HG03571 (cell line): ENCODE data around the gene PCDHA4.
"Not testable (repeated sequence)": the region's sequence is repeated elsewhere in the genome, so short reads cannot be mapped to it uniquely, and the experiment has no call there.

Source experiments
- ATAC-seq: cut with Tn5 transposase; IDR thresholded peaks from one replicate; pipeline ENCODE4 v1.9.1; 2021; ENCODE audit not compliant: unreplicated experiment

Gene PCDHA4

GRCh38 chr5:140806834-140807775 is at the start of gene PCDHA4:
TSS of gene PCDHA4 (plus strand) at chr5:140807068.
- ATAC-seq = no peak

DNA sequence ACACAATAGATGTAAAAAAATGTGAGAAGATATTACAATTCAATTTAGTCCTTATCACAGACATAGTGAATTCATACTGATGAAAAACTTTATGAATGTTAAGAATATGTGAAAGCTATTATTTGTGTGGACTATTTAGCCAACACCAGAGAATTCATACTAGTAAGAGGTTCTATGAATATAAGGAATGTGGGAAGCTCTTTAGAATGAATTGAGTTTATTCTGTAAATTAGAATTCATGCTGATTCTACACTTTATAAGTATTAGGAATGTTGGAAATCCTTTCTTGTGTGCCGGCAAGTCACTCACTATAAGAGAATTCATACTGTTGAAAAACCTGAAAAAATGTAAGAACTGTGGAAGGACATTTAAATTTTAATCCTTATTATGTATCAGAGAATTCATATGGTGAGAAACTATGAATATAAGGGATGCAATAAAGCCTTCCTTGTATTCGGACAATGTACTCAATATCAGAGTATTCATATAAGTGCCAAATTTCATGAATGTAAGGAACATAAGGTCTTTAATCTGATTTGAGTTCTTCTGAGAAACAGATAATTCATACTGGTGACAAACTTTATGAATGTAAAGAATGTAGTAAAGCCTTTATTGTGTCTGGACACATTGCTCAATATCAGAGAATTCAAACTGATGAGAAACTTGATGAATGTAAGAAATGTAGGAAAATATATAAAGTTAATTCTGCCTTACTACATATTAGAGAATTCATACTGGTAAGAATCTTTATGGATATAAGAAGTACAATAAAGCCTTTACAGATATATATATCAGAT is 42.5 kb upstream of the PCDHA4 start:
- ATAC-seq = no peak

DNA sequence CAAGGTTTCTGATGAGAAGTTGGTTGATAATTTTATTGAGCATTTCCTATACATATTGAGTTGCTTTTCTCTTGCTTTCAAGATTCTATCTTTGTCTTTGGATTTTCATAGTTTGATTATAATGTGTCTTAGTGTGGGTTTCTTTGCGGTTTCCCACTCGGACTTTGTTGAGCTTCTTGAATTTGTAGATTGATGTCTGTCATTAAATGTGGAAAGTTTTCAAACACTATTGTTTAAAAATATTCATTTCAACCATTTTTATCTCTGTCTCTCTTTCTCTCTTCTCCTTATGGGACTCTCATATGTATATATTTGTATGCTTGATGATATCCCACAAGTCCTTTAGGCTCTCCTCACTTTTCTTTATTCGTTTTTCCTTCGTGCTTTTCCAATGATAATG is 39.4 kb upstream of the PCDHA4 start:
- no peak for ATAC-seq

- no peak for ATAC-seq
These were observed 26.4 kb upstream of the PCDHA4 start for GRCh38 chr5:140780512-140780911.

GRCh38 chr5:140785905-140786686 is 20.8 kb upstream of the PCDHA4 start, which contains the start of gene PCDHA1:
TSS of gene PCDHA1 (plus strand) at chr5:140786140.
- ATAC-seq = no peak

- not testable (repeated sequence) for ATAC-seq
These were observed 19.4 kb upstream of the PCDHA4 start for GRCh38 chr5:140787422-140787821.

GRCh38 chr5:140787849-140788504 is 18.9 kb upstream of the PCDHA4 start:
- not testable (repeated sequence) for ATAC-seq

- ATAC-seq = no peak
These were observed 15.8 kb upstream of the PCDHA4 start for GRCh38 chr5:140791089-140791488.

DNA sequence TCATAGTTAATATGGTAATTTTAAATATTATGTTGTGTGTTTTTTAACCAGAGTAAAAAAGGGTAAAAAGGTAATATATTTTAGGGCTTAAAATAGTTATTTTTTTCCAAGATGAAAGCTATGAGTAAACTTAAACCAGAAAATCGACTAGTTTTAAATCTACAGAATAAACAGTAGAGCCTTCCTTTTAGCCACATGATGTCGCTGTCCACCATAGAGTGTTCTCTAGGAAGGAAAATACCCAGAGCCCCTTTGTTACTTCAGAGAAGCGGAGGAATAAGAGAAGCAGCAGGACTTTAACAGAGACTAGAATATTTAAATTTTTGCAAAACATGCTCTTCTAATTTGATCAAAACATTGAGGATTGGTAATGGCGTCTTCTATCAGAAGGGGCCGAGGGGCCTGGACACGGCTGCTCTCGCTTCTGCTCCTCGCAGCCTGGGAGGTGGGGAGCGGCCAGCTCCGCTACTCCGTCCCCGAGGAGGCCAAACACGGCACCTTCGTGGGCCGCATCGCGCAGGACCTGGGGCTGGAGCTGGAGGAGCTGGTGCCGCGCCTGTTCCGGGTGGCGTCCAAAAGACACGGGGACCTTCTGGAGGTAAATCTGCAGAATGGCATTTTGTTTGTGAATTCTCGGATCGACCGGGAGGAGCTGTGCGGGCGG is 12.1 kb upstream of the PCDHA4 start, which contains the start of gene PCDHA2:
PCDHA2 (plus strand) TSS at position 258 of the 664 bp plus-strand sequence.
- ATAC-seq = no peak

GRCh38 chr5:140795259-140795641 is 11.6 kb upstream of the PCDHA4 start:
- ATAC-seq = no peak

GRCh38 chr5:140796072-140796717 is 10.7 kb upstream of the PCDHA4 start:
- ATAC-seq = not testable (repeated sequence)

- no peak for ATAC-seq
These were observed 10.2 kb upstream of the PCDHA4 start for GRCh38 chr5:140796718-140797095.

GRCh38 chr5:140800816-140801493 is 5.9 kb upstream of the PCDHA4 start, which contains the start of gene PCDHA3:
TSS of gene PCDHA3 (plus strand) at chr5:140801057.
- ATAC-seq = no peak

- ATAC-seq = no peak
These were observed 5.4 kb upstream of the PCDHA4 start for GRCh38 chr5:140801494-140801841.

- ATAC-seq = not testable (repeated sequence)
These were observed 4.5 kb upstream of the PCDHA4 start for GRCh38 chr5:140802381-140802780.

GRCh38 chr5:140802781-140803271 is 4.0 kb upstream of the PCDHA4 start:
- no peak for ATAC-seq

- ATAC-seq = not testable (repeated sequence)
These were observed 1.5 kb downstream of the PCDHA4 start for GRCh38 chr5:140808241-140808888.

GRCh38 chr5:140808889-140809291 is 2.0 kb downstream of the PCDHA4 start:
- ATAC-seq = no peak
